HG03060 (cell line): ENCODE measurements around the gene AP2A1.

Source experiments
- ATAC-seq: cut with Tn5 transposase; IDR thresholded peaks from one replicate; pipeline ENCODE4 v1.9.1; 2021; ENCODE audit warnings: low read depth, moderate number of reproducible peaks; ENCODE audit not compliant: unreplicated experiment

The AP2A1 gene

DNA sequence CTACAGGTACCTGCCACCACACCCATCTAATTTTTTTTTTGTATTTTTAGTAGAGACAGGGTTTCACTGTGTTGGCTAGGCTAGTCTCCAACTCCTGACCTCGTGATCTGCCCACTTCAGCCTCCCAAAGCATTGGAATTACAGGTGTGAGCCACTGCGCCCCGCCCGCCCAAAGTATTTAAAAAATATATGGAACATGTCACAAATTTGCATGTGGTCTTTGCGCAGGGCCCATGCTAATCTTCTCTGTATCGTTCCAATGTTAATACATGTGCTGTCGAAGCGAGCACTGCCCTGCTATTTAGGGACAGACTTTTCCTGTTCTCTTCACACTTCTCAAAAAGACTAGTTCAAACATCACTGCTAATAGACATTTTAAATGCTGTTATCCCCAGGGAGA, 2.5 kb upstream of the AP2A1 start:
- ATAC-seq: no peak

GRCh38 chr19:49766007-49766929, 533 bp upstream of the AP2A1 start:
- ATAC-seq: peak; percentile 97

DNA sequence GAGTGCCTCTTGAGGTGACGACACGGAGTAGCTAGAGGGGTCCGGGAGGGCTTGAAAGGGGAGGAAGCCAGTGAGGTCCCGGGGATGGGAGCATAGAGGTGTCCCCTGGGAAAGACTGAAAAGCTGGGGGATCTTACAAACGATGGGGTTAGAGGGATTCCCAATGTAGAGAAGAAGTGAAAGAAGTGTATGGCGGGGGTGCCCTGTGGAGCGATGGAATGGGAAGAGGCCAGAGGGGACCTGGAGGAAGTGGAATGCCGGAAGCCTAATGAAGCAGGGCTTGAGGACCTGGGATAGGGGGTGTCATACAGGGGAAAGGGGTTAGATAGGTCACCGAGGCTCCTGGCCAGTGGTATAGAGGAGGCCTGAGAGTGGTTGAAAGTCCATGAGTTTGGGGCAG, 580 bp downstream of the AP2A1 start:
- no peak for ATAC-seq

DNA sequence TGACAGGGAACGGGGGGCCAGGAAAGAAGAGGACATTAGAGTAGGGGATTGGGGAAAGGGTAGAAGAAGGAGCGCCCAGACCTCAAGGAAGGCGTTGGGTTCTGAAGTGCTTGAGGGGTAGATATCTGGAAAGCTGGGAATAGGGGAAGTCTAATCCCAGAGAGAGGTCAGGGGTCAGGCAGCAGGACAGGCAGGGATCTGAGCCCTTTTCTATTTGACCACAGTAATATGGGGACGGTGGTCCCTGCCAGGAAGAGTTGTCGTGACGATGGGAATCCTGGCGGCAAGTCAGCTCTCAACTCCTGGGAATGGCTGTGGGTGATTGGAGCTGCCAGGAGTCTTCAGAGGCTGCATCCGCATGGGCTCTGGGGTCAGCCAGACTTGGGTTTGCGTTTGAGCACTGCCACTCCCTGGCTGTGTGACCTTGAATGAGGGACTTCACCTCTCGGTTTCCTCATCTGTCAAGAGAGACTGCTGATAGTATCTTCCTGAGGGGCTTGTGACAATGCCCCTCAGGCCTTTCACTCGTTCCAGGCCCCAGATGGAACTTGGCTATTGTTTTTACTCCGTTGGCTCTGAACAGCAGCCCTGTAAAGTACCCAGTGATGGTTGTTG, 1.3 kb downstream of the AP2A1 start:
- ATAC-seq: no peak

DNA sequence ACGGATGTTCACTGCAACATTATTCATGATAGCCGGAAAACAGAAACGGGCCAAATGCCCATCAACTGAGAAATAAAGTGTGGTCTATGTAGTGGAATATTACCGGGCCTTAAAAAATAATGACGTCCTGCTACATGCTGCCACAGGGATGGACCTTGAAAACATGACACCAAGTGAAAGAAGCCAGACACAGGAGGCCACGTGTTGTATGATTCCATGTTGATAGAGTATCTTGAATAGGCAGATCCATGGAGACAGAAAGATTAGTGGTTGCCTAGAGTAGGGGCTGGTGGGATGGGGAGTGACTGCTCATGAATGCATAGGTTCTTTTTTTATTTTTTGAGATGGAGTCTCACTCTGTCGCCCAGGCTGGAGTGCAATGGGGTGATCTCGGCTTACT, 3.7 kb downstream of the AP2A1 start:
- no peak for ATAC-seq

DNA sequence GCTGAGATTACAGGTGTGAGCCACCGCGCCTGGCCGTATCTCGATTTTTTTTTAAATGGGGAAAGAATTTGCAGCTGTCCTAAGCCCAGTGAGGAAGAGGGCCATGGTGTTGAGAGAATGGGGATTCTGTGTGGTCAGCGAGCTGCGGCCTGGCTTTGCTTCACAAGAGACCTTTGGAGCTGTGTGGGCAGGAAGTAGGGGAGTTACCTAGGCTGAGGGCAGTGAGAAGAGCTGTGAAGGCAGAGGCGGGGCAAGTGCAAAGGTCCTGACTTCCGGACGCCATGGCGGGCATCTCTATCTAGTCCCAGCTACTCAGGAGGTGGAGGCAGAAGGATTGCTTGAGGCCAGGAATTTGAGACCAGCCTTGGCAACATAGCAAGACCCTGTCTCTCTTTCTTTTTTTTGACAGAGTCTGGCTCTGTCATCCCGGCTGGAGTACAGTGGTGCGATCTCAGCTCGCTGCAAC, 4.9 kb downstream of the AP2A1 start:
- no peak for ATAC-seq

- ATAC-seq: no peak
Measured at GRCh38 chr19:49772850-49773432, 6.1 kb downstream of the AP2A1 start.

DNA sequence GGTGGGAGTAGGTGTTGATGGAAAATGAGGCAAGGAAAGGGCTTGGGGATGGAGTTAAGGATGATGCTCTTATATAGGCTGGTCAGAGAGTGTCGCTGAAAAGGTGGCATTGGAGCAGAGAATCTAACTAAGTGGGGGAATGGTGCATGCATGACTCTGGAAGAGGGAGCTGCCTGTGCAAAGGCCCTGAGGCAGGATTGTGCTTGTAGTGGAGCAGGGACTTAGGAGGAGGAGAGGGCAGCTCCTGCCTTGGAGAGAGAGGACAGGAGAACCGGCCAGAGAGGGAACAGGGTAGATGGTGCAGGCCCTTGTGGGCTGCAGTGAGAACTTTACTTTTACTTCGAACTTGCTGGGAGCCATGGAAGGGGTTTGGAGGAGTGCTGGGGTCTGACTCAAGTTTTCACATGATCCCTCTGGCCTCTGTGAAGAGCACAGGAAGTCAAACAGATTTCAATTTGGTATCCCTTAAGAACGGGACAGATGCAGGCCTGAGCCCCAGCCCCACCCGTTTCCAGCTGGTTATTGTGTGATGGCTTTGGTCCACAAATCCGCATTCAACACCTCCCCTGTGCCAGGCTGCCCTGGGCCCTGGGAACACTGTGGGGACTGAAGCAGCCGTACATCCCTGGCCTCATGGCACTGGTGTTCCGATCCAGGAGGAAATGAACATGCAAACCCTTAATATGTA, 7.0 kb downstream of the AP2A1 start:
- no peak for ATAC-seq

DNA sequence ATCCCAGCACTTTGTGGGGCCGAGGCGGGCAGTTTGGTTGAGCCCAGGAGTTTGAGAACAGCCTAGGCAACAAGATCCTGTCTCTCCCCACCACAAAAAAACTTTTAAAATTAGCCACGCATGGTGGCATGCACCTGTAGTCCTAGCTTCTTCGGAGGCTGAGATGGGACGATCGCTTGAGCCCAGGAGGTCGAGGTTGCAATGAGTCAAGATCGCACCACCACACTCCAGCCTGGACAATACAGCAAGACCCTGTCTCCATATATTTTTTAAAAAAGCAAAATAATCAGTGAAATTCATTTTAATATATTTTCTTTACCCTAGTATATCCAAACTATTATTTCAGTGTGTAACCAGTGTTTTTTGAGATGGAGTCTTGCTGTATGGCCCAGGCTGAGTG, 8.2 kb downstream of the AP2A1 start:
- ATAC-seq: no peak

GRCh38 chr19:49775742-49776370, 9.1 kb downstream of the AP2A1 start:
- ATAC-seq: no peak

GRCh38 chr19:49776371-49776764, 9.6 kb downstream of the AP2A1 start:
- no peak for ATAC-seq

GRCh38 chr19:49779731-49780555, 13.1 kb downstream of the AP2A1 start:
- ATAC-seq: no peak

- ATAC-seq: no peak
Measured at GRCh38 chr19:49780861-49781260, 14.1 kb downstream of the AP2A1 start.

GRCh38 chr19:49781394-49781793, 14.6 kb downstream of the AP2A1 start:
- ATAC-seq: no peak

- ATAC-seq: no peak
Measured at GRCh38 chr19:49782515-49782914, 15.7 kb downstream of the AP2A1 start.

DNA sequence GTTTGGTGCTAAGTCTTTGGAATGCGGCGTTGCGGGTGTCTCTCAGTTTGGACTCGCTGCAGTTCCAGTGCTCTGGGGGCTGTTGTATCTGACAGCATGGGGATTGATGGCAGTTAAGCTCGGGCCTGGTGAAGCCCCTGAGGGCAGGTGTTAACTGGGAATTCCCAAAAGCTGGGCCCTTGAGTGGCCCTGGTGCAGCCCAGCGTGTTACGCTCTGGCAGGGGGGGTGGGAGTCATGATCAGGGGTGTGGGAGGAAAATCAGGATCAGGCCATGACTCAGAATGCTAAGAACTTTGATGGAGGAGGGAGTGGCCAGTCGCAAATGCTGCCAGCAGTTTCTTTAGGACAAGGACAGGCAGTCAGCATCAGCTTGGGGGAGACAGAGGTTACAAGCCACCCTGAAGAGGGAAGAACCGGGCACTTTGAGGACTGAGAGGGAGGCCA, 19.6 kb downstream of the AP2A1 start:
- ATAC-seq: no peak

DNA sequence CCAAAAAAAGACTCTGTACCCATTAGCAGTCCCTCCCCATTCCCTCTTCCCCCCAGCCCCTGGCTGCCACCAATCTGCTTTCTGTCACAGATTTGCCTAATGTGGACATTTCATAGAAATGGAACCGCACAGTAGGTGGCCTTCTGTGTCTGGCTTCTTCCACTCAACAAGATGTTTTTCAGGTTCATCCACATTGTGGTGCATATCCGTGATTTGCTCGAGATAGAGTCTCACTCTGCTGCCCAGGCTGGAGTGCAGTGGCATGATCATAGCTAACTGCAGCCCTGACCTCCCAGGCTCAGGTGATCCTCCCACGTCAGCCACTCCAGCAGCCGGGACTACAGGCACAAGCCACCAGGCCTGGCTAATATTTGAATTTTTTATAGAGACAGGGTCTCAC, 20.9 kb downstream of the AP2A1 start:
- ATAC-seq: no peak

DNA sequence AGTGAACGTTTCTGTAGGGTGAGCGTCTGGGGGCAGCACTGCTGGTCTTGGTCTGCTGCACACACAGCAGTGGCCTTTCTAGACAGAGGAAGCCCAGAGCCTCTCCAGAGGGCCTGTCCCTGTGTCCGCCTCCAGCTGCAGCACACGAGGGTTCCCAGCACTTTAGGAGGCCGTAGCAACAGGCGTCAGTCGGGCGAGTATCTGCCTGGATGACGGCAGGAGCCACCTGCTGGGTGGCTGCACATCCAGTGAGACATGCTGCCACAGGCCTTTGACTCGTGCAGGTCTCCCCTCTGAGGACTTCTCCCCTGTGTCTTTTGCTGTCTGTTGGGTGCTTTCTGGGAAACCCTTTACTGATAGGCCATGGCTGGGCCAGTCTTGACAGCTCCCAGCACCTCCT, 22.1 kb downstream of the AP2A1 start:
- ATAC-seq: no peak

GRCh38 chr19:49790866-49791265, 24.1 kb downstream of the AP2A1 start:
- ATAC-seq: no peak
